HCT116 (cell line): ENCODE results near the gene PCSK2. TPM values are rescaled to one million over a fixed set of nuclear protein-coding genes. Genes with fewer than 3 reads are reported as not detected.

Experiments
- ATAC-seq: fragments of 200-7000 bp; cut with Tn5 transposase; 2 replicates; pipeline ENCODE4 v1.9.1; 2020; ENCODE audit warnings: mild to moderate bottlenecking, moderate library complexity
- BruUV-seq: library from RNA; stranded (reverse); fragments of 400-500 nt; replicated peaks from 2 replicates; lab custom pipeline; 2021; lab: Mats Ljungman, UMichigan
- CTCF ChIA-PET: fragments of 300-600 bp; sonication (Branson Sonifier 250); formaldehyde crosslinking; loops from one replicate; lab custom pipeline; 2021; ENCODE audit warnings: antibody characterized with exemption; lab: Charles Lee
- POLR2A ChIA-PET: fragments of 300-600, 350-600 bp; sonication (Branson Sonifier 250); formaldehyde crosslinking; loops from one replicate; lab custom pipeline; 2021; ENCODE audit warnings: antibody characterized with exemption; lab: Charles Lee
- RAD21 ChIA-PET, 2 experiments: fragments of 300-600 bp; sonication (Branson Sonifier 250); formaldehyde crosslinking; loops; one replicate each; lab custom pipeline; 2023; ENCODE audit warnings: low total read pairs in 2 of 2; ENCODE audit not compliant: uncharacterized antibody in 2 of 2, unreplicated experiment in 2 of 2, low non-redundant PET in 1 of 2; lab: Charles Lee
- DNase-seq: peaks from one replicate; pipeline ENCODE4 v3.0.0-alpha.2; 2010; ENCODE audit warnings: low read depth, low spot score
- H2AFZ ChIP-seq: fragments of 200-600 bp; shearing (Covaris generic), sonication (generic); 2 replicates; pipeline ENCODE4 v1.6.1; 2017; ENCODE audit warnings: low read depth, mixed run types, mixed read lengths, antibody characterized with exemption, low read length; ENCODE audit not compliant: poor library complexity, severe bottlenecking
- H3K27ac ChIP-seq: 2 replicates; pipeline ENCODE4 v1.5.1; 2012; ENCODE audit warnings: low read depth, low read length
- H3K27me3 ChIP-seq: fragments of 200-600 bp; sonication (generic); 2 replicates; pipeline ENCODE4 v1.6.1; 2016; ENCODE audit warnings: mixed run types, low read length, mixed read lengths; ENCODE audit not compliant: insufficient read depth
- H3K36me3 ChIP-seq, 2 experiments: fragments of 200-500 bp in 1 of 2; fragments of 200-600 bp in 1 of 2; sonication (Bioruptor generic) in 1 of 2; sonication (generic) in 1 of 2; 2 replicates each; pipeline versions ENCODE4 v1.5.1 to v1.6.1; 2014 to 2016; ENCODE audit warnings: low read length in 2 of 2, inconsistent platforms in 1 of 2, mixed read lengths in 1 of 2, mixed run types in 1 of 2; ENCODE audit not compliant: insufficient read depth in 2 of 2, control insufficient read depth in 1 of 2
- H3K4me1 ChIP-seq, 2 experiments: fragments of 200-600 bp in 1 of 2; sonication (generic) in 1 of 2; 2 replicates each; pipeline versions ENCODE4 v1.5.1 to v1.6.1; 2012 to 2017; ENCODE audit warnings: low read length in 2 of 2, inconsistent platforms in 1 of 2, mild to moderate bottlenecking in 1 of 2, mixed read lengths in 1 of 2, mixed run types in 1 of 2, moderate library complexity in 1 of 2; ENCODE audit not compliant: insufficient read depth in 2 of 2, control insufficient read depth in 1 of 2
- H3K4me2 ChIP-seq: fragments of 200-600 bp; sonication (generic); 2 replicates; pipeline ENCODE4 v1.6.1; 2017; ENCODE audit warnings: mixed run types, low read length, mixed read lengths
- H3K4me3 ChIP-seq, 2 experiments: fragments of 200-600 bp in 1 of 2; sonication (generic) in 1 of 2; replicated peaks in 1 of 2; 2 replicates each; pipeline ENCODE4 v1.5.1; 2011 to 2016; ENCODE audit warnings: low read length in 2 of 2, control low read depth in 1 of 2, low read depth in 1 of 2, mild to moderate bottlenecking in 1 of 2, mixed read lengths in 1 of 2, mixed run types in 1 of 2
- H3K79me2 ChIP-seq: fragments of 200-600 bp; sonication (generic); 2 replicates; pipeline ENCODE4 v1.6.1; 2017; ENCODE audit warnings: mild to moderate bottlenecking, mixed run types, low read length, moderate library complexity, mixed read lengths; ENCODE audit not compliant: insufficient read depth
- H3K9ac ChIP-seq: fragments of 200-600 bp; sonication (generic); 2 replicates; pipeline ENCODE4 v1.6.1; 2016; ENCODE audit warnings: low read length, mixed read lengths
- H3K9me2 ChIP-seq: fragments of 200-600 bp; sonication (generic), shearing (Covaris generic); 2 replicates; pipeline ENCODE4 v1.6.1; 2017; ENCODE audit warnings: mixed run types, mild to moderate bottlenecking, moderate library complexity; ENCODE audit not compliant: insufficient read depth
- H3K9me3 ChIP-seq, 2 experiments: fragments of 200-500 bp in 1 of 2; fragments of 200-600 bp in 1 of 2; sonication (Bioruptor generic) in 1 of 2; sonication (generic) in 1 of 2; 2 replicates each; pipeline ENCODE4 v1.6.1; 2014 to 2017; ENCODE audit warnings: low read length in 2 of 2, mixed read lengths in 2 of 2, inconsistent platforms in 1 of 2, low read depth in 1 of 2, mild to moderate bottlenecking in 1 of 2, mixed run types in 1 of 2, moderate library complexity in 1 of 2; ENCODE audit not compliant: control insufficient read depth in 1 of 2, insufficient read depth in 1 of 2
- H4K20me1 ChIP-seq: fragments of 200-600 bp; sonication (generic), shearing (Covaris generic); 2 replicates; pipeline ENCODE4 v1.6.1; 2017; ENCODE audit warnings: mixed run types, mild to moderate bottlenecking, moderate library complexity; ENCODE audit not compliant: insufficient read depth
- CBX3 ChIP-seq: IDR thresholded peaks from 2 replicates; pipeline ENCODE4 v1.6.1; 2012; ENCODE audit warnings: low read depth
- ELF1 ChIP-seq: IDR thresholded peaks from 2 replicates; pipeline ENCODE4 v1.6.1; 2012; ENCODE audit warnings: low read depth, borderline replicate concordance
- EZH2phosphoT487 ChIP-seq: fragments of 200-600 bp; IDR thresholded peaks from 2 replicates; pipeline ENCODE4 v1.6.1; 2018; ENCODE audit warnings: antibody characterized with exemption, borderline replicate concordance
- POLR2A ChIP-seq: IDR thresholded peaks from 2 replicates; pipeline ENCODE4 v1.7.0; 2011; ENCODE audit warnings: borderline replicate concordance; ENCODE audit not compliant: insufficient read depth, insufficient read length; ENCODE audit errors: extremely low read depth
- SP1 ChIP-seq: IDR thresholded peaks from 2 replicates; pipeline ENCODE4 v1.6.1; 2012; ENCODE audit warnings: low read depth
- ZFX ChIP-seq: fragments of 450-650 bp; IDR thresholded peaks from 2 replicates; pipeline ENCODE4 v1.6.1; 2017
- ZNF274 ChIP-seq: fragments of 200-500 bp; sonication (Bioruptor generic); IDR thresholded peaks from 2 replicates; pipeline ENCODE4 v1.6.1; 2014; ENCODE audit warnings: mild to moderate bottlenecking, low read depth, low read length, inconsistent platforms
- intact Hi-C: fragments of 100-400 bp; cut with micrococcal nuclease; formaldehyde crosslinking; loops from 2 replicates; pipeline ENCODE4 v1.10.0; 2022
- total RNA-seq: library from RNA; stranded (reverse); gene quantifications from one replicate; pipeline ENCODE4 v1.2.1, GENCODE V29; 2021; ENCODE audit not compliant: unreplicated experiment
- TF ChIP-seq, protein P1 (sequence below): IDR thresholded peaks from 2 replicates; pipeline ENCODE4 v1.6.1; 2012; ENCODE audit warnings: low read depth

PCSK2 gene
- total RNA-seq, 1 experiment from 2014 or later, result not detected

DNA sequence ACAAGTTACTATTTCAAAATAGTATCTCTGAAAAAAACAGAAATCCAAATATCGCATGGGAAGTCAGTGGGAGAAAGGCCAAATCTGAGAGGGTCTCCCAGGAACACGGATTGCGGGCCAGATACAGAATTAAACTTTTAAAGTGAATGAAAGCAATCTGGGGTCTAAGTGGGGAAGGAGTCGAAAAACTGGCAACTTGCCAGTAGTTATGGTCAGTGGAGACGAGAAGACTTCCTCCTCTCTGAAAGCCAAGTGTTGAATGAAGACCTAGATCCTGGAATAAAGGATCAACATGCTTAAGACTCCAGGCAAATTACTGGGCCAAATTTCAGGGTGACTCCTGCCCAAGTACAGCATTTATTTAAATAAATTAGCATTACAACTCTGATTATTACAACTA lies 180.7 kb downstream of the PCSK2 start (continued):
- no peak for TF ChIP-seq CBX3
- TF ChIP-seq EZH2phosphoT487, result no peak

DNA sequence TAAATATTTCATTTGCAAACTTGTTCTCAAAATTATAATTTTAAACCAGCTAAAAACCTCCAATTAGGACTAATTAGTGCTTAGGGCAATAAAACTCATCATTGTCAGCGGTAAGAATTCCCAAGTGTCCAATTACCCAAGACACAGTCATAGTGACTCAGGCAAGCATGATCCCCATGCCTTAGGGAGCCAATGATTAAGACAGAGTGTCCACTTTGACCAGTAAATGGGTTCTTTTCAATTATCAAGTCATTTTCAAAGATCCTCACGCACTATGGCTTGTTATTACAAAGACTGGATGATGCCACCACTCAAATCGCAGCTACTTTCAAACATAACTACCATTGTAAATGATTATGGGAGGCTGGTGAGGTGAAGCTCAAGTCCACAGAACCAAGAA lies 190.4 kb downstream of the PCSK2 start:
- DNase-seq (no peak), ATAC-seq (no peak)
- H3K27ac ChIP-seq, result no peak overlapping the region
- CTCF ChIA-PET, result no interaction called here
- intact Hi-C loops, result no loop called here
- H2AFZ ChIP-seq, result no peak overlapping the region
- no peak overlapping the region for H3K9ac ChIP-seq
- TF ChIP-seq ELF1 (no peak), ZFX (no peak), ZNF274 (no peak), SP1 (no peak), POLR2A (no peak)
- TF ChIP-seq, protein P1, sequence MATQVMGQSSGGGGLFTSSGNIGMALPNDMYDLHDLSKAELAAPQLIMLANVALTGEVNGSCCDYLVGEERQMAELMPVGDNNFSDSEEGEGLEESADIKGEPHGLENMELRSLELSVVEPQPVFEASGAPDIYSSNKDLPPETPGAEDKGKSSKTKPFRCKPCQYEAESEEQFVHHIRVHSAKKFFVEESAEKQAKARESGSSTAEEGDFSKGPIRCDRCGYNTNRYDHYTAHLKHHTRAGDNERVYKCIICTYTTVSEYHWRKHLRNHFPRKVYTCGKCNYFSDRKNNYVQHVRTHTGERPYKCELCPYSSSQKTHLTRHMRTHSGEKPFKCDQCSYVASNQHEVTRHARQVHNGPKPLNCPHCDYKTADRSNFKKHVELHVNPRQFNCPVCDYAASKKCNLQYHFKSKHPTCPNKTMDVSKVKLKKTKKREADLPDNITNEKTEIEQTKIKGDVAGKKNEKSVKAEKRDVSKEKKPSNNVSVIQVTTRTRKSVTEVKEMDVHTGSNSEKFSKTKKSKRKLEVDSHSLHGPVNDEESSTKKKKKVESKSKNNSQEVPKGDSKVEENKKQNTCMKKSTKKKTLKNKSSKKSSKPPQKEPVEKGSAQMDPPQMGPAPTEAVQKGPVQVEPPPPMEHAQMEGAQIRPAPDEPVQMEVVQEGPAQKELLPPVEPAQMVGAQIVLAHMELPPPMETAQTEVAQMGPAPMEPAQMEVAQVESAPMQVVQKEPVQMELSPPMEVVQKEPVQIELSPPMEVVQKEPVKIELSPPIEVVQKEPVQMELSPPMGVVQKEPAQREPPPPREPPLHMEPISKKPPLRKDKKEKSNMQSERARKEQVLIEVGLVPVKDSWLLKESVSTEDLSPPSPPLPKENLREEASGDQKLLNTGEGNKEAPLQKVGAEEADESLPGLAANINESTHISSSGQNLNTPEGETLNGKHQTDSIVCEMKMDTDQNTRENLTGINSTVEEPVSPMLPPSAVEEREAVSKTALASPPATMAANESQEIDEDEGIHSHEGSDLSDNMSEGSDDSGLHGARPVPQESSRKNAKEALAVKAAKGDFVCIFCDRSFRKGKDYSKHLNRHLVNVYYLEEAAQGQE, result no peak
- H3K9me3 ChIP-seq, result no peaks in the 10 kb centered on the region
- H3K9me2 ChIP-seq, result no peaks in the 10 kb centered on the region
- no peaks in the 10 kb centered on the region for H3K79me2 ChIP-seq
- H3K27me3 ChIP-seq, result peaks cover 40% of the 10 kb centered on the region
- RAD21 ChIA-PET, result interaction anchor here in 1 of 2 experiments (0.5 kb wide), 1 partner anchor 24 kb away, joined by 3 read pairs; no protein-coding TSS in a partner anchor
- no TSS peak for BruUV-seq
- POLR2A ChIA-PET, result no interaction called here
- no peaks in the 10 kb centered on the region for H3K36me3 ChIP-seq
- H3K4me3 ChIP-seq, result no peak overlapping the region
- H3K4me1 ChIP-seq, result no peaks in the 10 kb centered on the region
- no peaks in the 10 kb centered on the region for H4K20me1 ChIP-seq
- H3K4me2 ChIP-seq, result no peak overlapping the region
